BLaER1 treated with 17β-estradiol and CSF1 and Interleukin-3, amounts not matched to agents 10 nM and 100 nM (cell line): ENCODE results near the gene TPRN.
A peak's percentile ranks its signal among the peaks of the same experiment; 100 is the strongest.

Experiments
- H3K27ac ChIP-seq, 11 experiments: shearing (Covaris generic); formaldehyde crosslinking; 2 replicates each; pipeline ENCODE4 v1.8.1; 2022
- H3K27me3 ChIP-seq, 11 experiments: shearing (Covaris generic); formaldehyde crosslinking; 2 replicates each; pipeline ENCODE4 v1.8.1; 2022
- H3K36me3 ChIP-seq, 11 experiments: shearing (Covaris generic); formaldehyde crosslinking; 2 replicates each; pipeline ENCODE4 v1.8.1; 2022
- H3K4me1 ChIP-seq, 10 experiments: shearing (Covaris generic); formaldehyde crosslinking; 2 replicates each; pipeline ENCODE4 v1.8.1; 2022
- H3K4me2 ChIP-seq, 11 experiments: shearing (Covaris generic); formaldehyde crosslinking; 2 replicates each; pipeline ENCODE4 v1.8.1; 2022
- H3K4me3 ChIP-seq, 10 experiments: shearing (Covaris generic); formaldehyde crosslinking; 2 replicates each; pipeline ENCODE4 v1.8.1; 2022
- H3K9ac ChIP-seq, 11 experiments: shearing (Covaris generic); formaldehyde crosslinking; 2 replicates each; pipeline ENCODE4 v1.8.1; 2022
- H3K9me3 ChIP-seq, 11 experiments: shearing (Covaris generic); formaldehyde crosslinking; replicated peaks in 1 of 11; 2 replicates each; pipeline ENCODE4 v1.8.1; 2022
- H4K20me1 ChIP-seq, 11 experiments: shearing (Covaris generic); formaldehyde crosslinking; 2 replicates each; pipeline ENCODE4 v1.8.1; 2022
- Cebpa-rat ChIP-seq, 11 experiments: shearing (Covaris generic); IDR thresholded peaks; 2 replicates each; pipeline ENCODE4 v1.8.1; 2022

The TPRN gene

GRCh38 chr9:137218754-137219271 lies 18.3 kb upstream of the TPRN start:
- Histone ChIP-seq H3K9me3 (no peaks in the 10 kb centered on the region), H4K20me1 (peaks cover 0 to 58% (median 12%) of the 10 kb centered on the region in 11 experiments; a peak in 10 of 22 replicates), H3K27me3 (no peaks in the 10 kb centered on the region), H3K4me3 (peak overlapping the region in 1 of 10 experiments; percentile 43; a peak in 1 of 20 replicates), H3K36me3 (peaks cover 20 to 53% (median 38%) of the 10 kb centered on the region in 11 experiments; a peak in 20 of 22 replicates), H3K27ac (peak overlapping the region in 4 of 11 experiments; percentile 49 to 68 (median 56); a peak in 7 of 22 replicates), H3K9ac (peak overlapping the region in 7 of 11 experiments; percentile 17 to 74 (median 42); a peak in 10 of 22 replicates), H3K4me2 (peak overlapping the region in 5 of 11 experiments; percentile 46 to 96 (median 85); a peak in 10 of 22 replicates), H3K4me1 (peaks cover 30 to 63% (median 42%) of the 10 kb centered on the region in 10 experiments)
- TF ChIP-seq Cebpa-rat (IDR thresholded peaks at IDR 0.05): no peak

- H3K4me2 ChIP-seq: peak overlapping the region in 7 of 11 experiments; percentile 63 to 96 (median 80); a peak in 16 of 22 replicates
- peaks cover 0 to 64% (median 12%) of the 10 kb centered on the region in 11 experiments; a peak in 10 of 22 replicates for H4K20me1 ChIP-seq
- peaks cover 20 to 58% (median 41%) of the 10 kb centered on the region in 11 experiments; a peak in 20 of 22 replicates for H3K36me3 ChIP-seq
- H3K9me3 ChIP-seq: no peaks in the 10 kb centered on the region
- peaks cover 29 to 62% (median 42%) of the 10 kb centered on the region in 10 experiments for H3K4me1 ChIP-seq
- TF ChIP-seq Cebpa-rat (IDR thresholded peaks at IDR 0.05): no peak
- H3K4me3 ChIP-seq: peak overlapping the region in 1 of 10 experiments; percentile 43; a peak in 2 of 20 replicates
- H3K27ac ChIP-seq: peak overlapping the region in 4 of 11 experiments; percentile 49 to 68 (median 56); a peak in 10 of 22 replicates
- H3K27me3 ChIP-seq: no peaks in the 10 kb centered on the region
- H3K9ac ChIP-seq: peak overlapping the region in 7 of 11 experiments; percentile 24 to 74 (median 57); a peak in 10 of 22 replicates
Observed at GRCh38 chr9:137218212-137218753, 17.7 kb upstream of the TPRN start.

DNA sequence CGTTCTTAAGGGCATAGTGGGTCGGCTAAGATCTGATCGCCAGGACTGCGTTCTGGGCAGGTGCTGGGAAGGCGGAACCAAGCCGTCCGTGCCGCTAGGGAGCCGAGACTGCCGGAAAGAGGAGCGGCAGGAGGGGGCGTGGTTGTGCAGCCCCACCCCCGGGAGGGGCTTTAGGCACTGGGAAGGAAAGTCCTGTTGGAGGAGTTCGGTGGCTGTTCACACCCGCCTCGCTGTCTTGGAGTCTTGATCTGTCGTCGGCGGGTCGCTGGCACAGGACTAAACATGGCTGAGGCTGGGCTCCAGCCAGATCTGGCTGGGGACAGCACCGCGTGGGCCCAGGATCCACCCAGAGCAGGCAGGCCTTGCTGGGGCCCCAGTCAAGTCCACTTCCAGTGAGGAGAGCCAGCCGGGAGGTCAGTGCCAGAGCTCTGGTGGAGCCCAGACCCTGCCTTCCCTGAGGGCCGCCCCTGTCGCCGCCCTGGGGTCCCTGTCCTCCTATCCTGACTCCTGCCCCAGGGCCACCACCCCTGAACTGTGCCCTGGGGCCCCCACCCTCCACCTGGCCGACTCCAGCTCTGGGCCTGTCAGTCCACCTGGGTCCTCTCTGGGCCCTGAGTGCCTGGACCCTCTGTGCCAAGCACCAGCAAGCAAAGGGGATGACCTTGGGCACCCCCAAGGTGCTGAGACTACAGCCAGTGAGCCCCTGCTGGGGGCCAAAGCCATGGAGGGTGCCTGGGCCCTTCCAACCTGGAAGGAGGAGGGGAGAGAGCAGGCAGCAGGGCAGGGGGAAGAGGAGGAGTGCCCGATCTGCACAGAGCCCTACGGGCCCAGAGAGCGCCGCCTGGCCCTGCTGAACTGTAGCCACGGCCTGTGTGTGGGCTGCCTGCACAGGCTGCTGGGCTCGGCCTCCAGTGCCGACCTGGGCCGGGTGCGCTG lies 17.0 kb upstream of the TPRN start:
- Histone ChIP-seq H3K27ac (peak overlapping the region in 10 of 11 experiments; percentile 1 to 68 (median 36); a peak in 17 of 22 replicates), H3K36me3 (peaks cover 20 to 66% (median 45%) of the 10 kb centered on the region in 11 experiments; a peak in 20 of 22 replicates), H3K4me3 (peak overlapping the region in 5 of 10 experiments; percentile 32 to 52 (median 37); a peak in 9 of 20 replicates), H3K9ac (peak overlapping the region; percentile 32 to 74 (median 57); a peak in 21 of 22 replicates), H4K20me1 (peaks cover 0 to 71% (median 12%) of the 10 kb centered on the region in 11 experiments; a peak in 11 of 22 replicates), H3K27me3 (no peaks in the 10 kb centered on the region), H3K9me3 (no peaks in the 10 kb centered on the region), H3K4me2 (peak overlapping the region; percentile 42 to 96 (median 68)), H3K4me1 (peaks cover 23 to 56% (median 36%) of the 10 kb centered on the region in 10 experiments)
- no peak for TF ChIP-seq Cebpa-rat (IDR thresholded peaks at IDR 0.05)

DNA sequence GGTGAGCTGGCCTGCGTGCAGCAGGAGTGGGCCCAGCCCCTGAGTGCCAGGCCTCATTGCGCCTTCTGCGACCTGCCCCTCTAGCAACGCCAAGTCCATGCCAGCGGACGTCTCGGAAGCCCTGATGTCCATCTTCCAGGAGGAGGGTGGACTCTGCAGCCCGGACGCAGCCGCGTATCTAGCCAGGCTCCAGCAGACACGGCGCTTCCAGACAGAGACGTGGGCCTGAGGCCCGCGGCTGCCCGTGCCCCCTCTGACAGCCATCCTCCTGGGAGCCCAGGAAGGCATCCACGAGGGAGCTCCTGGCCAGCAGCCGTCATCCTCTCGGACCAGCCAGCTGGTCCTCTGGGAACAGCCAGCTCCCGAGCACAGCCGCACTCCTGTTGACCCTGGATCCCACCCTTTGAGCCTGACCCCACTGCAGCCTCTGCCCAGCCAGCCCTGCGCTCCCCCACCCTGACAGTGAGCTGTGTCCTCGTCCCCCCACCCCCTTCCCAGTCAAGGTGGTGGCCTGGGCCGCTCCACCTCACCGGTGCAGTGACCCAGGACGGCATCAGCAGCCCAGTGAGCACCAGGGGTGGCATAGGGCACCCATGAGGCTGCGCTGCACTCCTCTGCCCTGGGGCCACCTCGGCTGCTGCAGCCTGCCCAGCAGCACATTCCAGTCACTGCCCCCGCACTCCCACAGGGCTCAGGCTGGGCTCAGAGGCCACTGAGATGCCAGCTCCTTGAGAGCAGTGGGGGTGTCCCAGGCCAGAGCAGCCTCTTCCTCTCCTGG lies 15.8 kb upstream of the TPRN start:
- no peak for TF ChIP-seq Cebpa-rat (IDR thresholded peaks at IDR 0.05)
- Histone ChIP-seq H3K4me2 (peak overlapping the region; percentile 42 to 96 (median 68)), H3K9me3 (no peaks in the 10 kb centered on the region), H3K4me3 (peak overlapping the region in 5 of 10 experiments; percentile 32 to 52 (median 37); a peak in 5 of 20 replicates), H3K36me3 (peaks cover 20 to 77% (median 50%) of the 10 kb centered on the region in 11 experiments; a peak in 20 of 22 replicates), H3K27ac (peak overlapping the region in 1 of 11 experiments; percentile 49; a peak in 2 of 22 replicates), H3K27me3 (no peaks in the 10 kb centered on the region), H3K9ac (peak overlapping the region in 10 of 11 experiments; percentile 42 to 74 (median 54); a peak in 13 of 22 replicates), H3K4me1 (peaks cover 23 to 53% (median 34%) of the 10 kb centered on the region in 10 experiments), H4K20me1 (peaks cover 0 to 83% (median 14%) of the 10 kb centered on the region in 11 experiments; a peak in 12 of 22 replicates)

GRCh38 chr9:137215196-137215986 lies 14.8 kb upstream of the TPRN start:
- H3K9ac ChIP-seq: peak overlapping the region in 5 of 11 experiments; percentile 4 to 64 (median 44); a peak in 3 of 22 replicates
- peaks cover 0 to 89% (median 15%) of the 10 kb centered on the region in 11 experiments; a peak in 13 of 22 replicates for H4K20me1 ChIP-seq
- no peak overlapping the region for H3K27ac ChIP-seq
- peaks cover 22 to 48% (median 32%) of the 10 kb centered on the region in 10 experiments for H3K4me1 ChIP-seq
- H3K36me3 ChIP-seq: peaks cover 20 to 86% (median 50%) of the 10 kb centered on the region in 11 experiments; a peak in 20 of 22 replicates
- H3K9me3 ChIP-seq: no peaks in the 10 kb centered on the region
- TF ChIP-seq Cebpa-rat (IDR thresholded peaks at IDR 0.05): no peak
- no peaks in the 10 kb centered on the region for H3K27me3 ChIP-seq
- peak overlapping the region in 2 of 11 experiments; percentile 85 to 96; a peak in 2 of 22 replicates for H3K4me2 ChIP-seq
- no peak overlapping the region for H3K4me3 ChIP-seq

GRCh38 chr9:137214620-137215019 lies 14.1 kb upstream of the TPRN start:
- H3K4me2 ChIP-seq: no peak overlapping the region
- peaks cover 0 to 88% (median 15%) of the 10 kb centered on the region in 11 experiments; a peak in 13 of 22 replicates for H4K20me1 ChIP-seq
- H3K9me3 ChIP-seq: no peaks in the 10 kb centered on the region
- H3K36me3 ChIP-seq: peaks cover 21 to 90% (median 46%) of the 10 kb centered on the region in 11 experiments; a peak in 21 of 22 replicates
- no peak for TF ChIP-seq Cebpa-rat (IDR thresholded peaks at IDR 0.05)
- H3K9ac ChIP-seq: no peak overlapping the region
- H3K27ac ChIP-seq: no peak overlapping the region
- H3K4me3 ChIP-seq: no peak overlapping the region
- no peaks in the 10 kb centered on the region for H3K27me3 ChIP-seq
- H3K4me1 ChIP-seq: peaks cover 25 to 43% (median 37%) of the 10 kb centered on the region in 10 experiments
